NCI-H524 treated with DMSO at 0.1 percent for 48 hours (cell line): Measurements from ENCODE around the gene PDCD1LG2.
"Not testable (repeated sequence)": the region's sequence is repeated elsewhere in the genome, so short reads cannot be mapped to it uniquely, and the experiment has no call there.

ENCODE experiments used
- DNase-seq: peaks from one replicate; lab custom pipeline; 2025; lab: John Stamatoyannopoulos, UW

PDCD1LG2 gene

DNA sequence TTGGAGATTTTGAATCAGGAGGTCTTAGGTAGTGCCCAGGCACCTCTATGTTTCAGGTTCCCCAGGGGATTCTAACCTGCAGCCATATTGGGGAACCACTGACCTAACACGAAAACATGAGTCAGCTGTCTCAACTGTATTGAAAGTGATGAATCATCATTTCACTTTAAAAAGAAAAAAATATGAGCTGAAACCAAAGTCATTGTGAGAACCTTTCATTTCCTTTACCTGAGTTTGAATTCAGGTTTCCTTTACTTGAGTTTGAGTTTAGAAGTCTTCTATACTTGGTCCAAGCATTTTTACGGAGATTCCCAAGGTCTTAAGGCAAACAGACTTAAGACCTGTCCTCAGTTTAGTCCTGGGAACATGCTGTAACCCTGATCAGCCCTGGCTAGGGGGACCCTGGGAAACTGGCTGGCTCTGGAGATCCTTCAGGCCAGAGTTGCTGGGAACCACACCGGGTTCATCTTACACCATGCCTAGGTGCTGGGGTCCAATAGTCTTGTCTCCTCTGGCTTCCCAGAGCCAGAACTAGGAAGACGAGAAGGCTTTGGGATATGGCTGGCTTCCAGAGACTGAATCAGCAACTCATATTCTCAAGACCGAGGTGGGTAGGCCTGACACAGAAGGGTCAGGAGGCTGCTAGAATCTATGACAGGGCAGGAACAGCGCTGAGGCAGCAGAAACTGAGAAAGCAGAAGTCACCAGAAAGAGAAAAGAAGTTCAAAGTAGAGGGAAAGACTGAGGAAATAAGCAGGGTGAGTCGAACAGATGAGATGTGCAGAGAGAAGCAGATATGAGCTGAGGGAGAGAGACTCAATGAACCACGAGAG, 16.4 kb upstream of the PDCD1LG2 start:
- no peak for DNase-seq

DNA sequence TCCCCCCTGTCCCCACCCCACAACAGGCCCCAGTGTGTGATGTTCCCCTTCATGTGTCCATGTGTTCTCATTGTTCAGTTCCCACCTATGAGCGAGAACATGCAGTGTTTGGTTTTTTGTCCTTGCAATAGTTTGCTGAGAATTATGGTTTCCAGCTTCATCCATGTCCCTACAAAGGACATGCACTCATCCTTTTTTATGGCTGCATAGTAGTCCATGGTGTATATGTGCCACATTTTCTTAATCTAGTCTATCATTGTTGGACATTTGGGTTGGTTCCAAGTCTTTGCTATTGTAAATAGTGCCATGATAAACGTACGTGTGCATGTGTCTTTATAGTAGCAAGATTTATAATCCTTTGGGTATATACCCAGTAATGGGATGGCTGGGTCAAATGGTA, 15.6 kb upstream of the PDCD1LG2 start:
- not testable (repeated sequence) for DNase-seq

DNA sequence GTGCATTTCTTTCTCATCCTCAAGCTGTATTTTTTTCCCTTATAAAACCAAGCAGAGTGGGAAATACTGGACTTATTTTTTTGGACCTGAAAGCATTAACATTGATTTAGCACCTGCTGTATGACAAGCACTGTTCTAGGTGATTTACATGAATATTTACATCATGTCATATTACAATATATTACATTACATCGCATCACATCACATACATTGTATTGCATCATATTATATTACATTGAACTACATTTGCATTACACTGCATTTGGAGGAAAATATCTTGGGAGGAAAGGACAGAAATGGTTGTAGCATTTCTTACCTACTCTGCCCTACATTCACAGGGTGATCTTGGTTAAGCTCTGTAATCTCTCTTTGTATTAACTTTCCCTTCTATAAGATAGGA, 11.2 kb upstream of the PDCD1LG2 start:
- DNase-seq, result no peak

DNA sequence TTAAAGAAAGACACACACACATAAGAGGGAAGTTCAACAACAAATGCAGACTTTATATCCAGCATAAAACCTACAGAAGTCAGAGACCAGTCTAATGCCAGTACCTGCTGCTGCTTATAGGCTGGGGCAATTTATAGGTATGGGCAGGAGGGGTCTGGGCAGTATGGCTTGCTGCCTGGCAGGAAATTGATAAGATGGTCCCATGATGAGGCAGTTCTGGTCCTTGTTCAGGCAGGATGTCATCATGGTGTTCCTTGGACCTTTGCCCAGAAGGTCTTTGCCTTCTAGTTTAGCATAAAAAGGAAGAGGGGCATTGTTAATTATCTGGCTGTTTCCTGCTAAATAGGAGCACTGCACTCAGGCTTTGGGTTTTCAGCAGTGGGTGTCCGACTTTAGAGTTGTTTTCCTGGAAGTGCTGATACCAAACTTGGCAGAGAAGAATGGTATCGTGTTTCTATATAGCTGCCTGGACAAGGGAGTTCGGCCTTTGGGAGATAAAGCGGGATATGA, 10.4 kb upstream of the PDCD1LG2 start:
- DNase-seq, result no peak

DNA sequence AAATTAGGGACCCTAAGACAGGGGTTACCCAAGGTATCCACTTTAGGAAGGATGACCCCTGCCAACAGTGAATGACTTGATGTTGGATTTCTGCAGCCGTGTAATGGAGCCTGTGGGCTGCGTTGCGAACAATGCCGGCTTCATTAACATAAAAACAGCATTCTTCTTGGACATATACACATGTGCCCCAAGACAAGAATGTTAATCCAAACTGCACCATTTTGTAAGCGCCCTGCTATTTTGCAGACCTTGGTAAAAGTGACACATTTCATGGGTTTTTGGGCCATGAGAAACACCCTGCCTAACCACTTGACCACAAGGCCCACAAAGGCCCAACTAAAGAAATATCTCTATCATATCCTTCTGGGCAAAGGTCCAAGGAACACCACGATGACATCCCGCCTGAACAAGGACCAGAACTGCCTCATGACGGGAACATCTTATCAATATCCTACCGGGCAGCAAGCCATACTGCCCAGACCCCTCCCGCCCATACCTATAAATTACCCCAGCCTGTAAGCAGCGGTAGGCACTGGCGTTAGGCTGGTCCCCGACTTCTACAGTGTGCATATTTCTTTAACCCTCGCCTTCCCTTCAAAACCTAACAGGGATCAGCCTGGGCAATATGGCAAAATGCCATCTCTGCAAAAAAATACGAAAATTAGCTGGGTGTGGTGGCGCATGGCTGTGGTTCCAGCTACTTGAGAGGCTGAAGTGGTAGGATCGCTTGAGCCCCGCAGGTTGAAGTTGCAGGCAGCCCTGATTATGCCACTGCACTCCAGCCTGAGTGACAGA, 9.7 kb upstream of the PDCD1LG2 start:
- no peak for DNase-seq

DNA sequence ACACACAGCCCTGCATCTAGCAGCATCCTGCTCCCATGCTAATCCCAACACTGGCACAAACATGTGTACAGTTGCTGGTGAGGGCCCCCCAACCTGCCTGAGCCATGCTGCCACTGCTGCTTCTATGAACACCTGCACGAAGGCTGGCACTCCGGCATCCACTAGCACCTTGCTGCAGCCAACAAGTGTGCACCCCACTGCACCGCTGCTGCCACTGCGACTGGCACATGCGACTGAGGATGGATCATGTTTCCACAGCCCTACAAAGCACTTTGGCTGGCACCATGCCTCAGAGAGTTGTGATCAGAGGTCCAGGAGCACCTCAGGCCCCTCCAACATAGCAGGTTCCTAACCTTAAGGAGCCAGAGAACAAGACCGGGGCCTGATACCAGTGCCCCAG, 7.8 kb upstream of the PDCD1LG2 start:
- no peak for DNase-seq

DNA sequence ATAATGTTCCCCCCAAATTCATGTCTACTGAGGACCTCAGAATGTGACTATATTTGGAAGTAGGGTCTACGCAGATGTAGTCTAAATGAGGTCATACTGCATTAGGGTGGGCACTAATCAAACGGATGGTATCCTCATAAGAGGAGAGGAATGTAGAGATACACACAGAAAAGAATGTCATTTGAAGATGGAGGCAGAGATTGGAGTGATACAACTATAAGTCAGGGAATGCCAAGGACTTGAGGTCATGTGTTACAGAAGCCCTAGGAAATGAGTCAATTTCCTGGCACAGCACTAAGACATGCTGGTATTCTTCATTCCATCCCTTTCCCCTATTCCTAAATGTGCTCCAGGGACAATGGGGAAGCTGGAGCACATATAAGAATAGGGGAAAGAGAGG, 758 bp upstream of the PDCD1LG2 start:
- DNase-seq, result no peak

DNA sequence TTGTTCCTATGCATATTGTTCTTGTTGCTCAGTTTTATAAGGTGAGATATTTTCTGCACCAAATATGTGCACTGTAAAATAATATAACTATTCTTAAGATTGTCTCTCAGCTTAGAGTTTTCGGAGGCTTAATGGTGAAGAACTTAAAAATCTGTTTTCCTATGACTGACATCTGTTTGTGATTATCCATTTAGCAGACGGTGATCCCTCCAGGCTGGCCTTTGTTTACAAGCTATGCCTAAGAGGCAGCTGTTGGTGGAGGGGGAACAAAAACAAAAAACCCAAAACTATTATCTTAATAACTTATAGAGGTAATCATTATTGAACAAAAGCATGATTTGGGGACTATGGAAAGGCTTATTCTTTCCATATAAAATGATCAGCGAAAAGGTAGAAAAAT, 658 bp downstream of the PDCD1LG2 start:
- peak; percentile 9 for DNase-seq

DNA sequence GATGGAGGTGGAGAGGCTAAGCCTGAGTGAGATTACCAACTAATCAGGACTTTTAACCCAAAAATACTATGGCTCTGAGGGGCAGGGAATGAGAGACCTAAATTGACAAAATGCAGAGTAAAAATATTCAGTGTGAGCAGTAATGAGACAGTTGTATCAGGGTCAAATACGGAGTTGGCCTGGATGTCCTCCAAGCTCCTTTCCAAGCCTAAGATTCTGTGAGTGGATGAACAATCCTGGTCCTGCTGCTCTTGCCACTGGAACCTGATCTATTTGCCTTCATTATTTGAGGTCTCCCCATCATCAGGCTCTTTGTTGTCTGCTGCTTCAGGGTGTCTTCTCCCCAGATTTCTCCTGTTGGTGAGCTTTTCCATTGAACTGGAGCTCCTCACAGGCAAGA, 1.1 kb downstream of the PDCD1LG2 start:
- DNase-seq, result no peak

DNA sequence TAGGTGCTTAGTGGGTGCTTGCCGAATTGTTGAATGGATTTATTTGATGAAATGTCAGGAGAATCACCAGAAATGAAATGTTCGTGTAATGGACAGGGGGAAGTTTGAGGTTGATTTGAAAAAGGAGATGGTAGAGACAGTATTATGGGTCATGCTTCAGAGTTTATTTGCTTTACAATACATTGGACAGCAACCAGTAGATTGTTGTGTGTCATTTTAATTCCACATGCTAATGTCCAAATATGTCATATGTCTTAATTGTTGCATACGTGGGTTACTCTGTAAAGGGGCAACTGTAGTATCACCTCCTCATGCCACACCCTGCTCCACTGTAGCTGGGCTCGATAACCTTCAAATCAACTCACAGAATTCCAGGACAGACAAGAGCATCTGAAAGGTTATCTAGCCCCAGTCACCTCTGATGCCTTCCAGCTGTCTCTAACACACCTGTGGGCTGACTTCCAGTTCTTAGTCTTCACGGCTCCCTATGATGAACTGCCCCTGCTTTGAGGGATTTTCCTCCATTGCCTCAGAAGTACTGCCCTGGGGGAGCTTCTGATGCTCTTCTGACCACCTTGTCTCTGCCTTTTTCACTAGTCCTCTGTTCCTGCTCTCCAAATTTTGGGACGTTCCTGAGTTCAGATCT, 1.7 kb downstream of the PDCD1LG2 start:
- DNase-seq, result no peak

DNA sequence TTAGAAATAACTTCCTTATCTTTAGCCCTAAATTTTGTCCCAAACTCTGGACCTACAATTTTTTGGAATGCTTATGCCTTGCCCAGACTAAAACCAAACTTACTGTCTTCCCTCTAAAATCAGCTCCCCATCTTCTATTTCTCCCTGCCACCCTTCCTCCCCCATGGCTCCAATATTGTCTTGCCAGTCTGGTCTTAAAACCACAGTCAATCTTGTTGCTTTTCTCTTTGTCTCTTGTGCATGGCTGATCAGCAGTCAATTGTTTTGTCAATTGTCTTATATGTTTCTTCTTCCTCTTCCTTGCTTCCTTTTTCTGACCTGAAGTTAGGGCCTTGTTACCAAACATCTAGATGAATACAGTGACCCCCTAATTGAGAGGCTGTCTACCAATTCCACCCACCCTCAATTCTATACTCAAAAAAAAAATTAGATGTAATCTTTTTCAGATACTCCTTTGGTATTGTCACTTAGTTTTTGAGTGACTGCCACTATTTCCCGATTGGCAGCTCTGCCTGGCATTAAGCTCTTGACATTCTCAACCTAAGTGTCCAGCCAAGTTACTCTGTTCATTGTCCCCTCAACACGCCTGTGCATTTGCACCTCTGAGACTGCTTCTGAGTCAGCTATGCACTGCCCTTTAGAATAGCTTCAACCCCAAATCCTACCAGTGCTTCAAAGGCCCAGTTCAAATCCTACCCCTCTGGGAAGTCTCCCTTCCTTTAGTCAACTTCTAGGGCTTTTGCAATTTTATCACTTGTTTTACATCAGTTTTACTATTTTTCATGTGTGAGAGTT, 2.5 kb downstream of the PDCD1LG2 start:
- DNase-seq, result no peak

DNA sequence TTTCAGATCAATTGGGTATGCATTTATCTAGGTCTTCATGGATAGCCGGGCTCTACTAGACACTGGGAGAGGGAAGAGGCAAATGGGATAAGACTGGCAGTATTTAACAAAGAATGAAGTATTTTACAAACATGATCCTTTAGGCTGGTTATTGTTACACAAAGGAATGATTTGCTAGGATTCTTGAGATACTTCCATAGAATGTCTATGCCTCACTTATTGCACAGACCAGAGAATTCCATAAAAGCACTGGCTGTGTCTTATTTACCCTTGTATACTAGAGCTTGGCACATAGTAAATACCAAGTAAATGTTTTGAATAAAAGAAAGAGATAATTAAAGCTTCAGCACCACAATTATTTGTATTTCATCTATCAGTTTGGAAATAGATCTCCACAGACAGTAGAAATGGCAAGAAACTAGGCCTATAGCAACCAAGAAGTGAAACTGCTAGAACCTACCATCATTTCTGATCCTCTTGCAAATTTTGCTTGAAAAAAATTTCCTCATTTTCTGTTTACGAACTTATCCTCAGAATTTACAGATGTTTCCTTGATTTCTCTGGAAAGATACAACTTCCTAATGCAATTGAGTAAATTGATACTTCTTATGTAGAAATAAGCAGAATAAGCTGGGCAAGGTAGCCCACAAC, 3.8 kb downstream of the PDCD1LG2 start:
- no peak for DNase-seq

DNA sequence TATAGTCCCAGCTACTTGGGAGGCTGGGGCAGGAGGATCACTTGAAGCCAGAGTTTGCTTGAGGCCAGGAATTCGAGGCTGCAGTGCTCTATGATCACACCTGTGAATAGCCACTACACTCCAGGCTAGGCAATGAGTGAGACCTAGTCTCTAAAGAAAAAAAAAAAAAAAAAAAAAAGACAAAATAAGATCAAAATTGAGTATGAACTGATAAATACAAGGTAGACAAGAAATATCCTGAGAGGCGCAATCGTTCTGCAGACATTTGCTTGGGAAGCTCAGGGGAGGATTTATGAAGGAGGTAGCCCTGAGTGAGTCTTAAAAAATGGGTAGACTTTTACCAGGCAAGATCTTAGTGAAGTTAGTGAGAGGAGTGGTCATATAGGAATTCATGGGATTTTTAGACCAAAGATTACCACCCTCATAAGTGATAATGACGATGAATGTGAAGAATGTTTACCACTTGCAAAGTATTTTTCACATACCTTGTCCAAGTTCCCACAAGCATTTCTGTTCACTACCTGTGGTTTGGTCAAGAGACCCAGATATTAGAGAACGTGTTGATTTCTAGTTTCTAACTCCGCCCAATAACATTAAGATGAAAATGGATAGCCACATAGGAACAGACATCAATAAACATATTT, 4.4 kb downstream of the PDCD1LG2 start:
- no peak for DNase-seq

DNA sequence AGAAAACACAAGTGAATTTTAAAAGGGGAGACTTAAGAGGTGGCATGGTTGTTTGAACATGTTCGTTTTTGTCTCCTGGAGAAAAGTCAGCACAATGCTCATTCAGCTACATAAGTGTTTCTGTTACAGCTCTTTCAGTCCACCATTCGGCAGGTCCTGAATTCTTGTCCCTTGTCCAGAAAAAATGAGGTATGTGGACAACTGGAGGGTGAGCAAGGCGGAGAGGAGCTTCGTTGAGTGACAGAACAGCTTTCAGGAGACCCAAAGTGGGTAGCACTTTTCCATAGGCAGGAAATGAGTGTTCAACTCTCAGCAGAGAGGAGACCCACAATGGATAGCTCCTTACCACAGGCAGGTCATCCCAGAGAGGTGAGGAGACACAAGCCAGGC, 4.9 kb downstream of the PDCD1LG2 start:
- DNase-seq, result no peak

DNA sequence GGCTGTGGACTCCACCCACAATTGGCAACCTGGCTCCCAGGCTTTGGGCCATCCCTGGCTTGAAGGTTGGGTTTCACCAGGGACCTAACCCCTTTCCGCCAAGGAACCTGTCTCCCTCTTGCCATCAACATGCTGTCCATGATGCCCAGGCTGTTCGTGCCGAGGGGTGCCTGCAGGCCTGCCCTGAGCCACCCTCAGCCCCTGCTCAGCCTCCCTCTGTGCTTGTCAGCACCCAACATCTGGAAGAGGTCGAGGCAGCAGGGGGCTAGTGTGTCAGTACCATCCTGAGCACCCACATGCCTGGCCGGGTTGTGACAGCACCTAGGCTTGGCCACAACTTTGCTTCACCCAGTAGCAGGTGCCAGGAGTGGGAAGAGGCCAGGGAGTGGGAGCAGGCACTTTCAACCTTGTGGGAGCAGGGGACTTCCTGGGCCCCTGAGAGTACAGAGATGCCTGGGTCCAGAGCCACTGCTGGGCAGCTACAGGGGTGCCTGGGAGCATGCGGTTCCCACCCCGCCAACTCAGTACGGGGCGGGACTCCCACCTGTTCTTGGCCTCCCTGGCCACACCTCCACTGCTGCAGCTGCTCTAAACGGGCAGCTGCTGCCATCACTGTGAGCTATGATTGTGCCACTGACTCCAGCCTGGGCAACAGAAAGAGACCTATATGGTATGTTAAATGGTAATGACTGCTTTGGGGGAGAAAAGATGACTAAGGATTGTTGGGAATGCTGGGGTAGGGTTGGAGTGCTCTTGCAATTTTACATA, 6.3 kb downstream of the PDCD1LG2 start:
- DNase-seq, result no peak

DNA sequence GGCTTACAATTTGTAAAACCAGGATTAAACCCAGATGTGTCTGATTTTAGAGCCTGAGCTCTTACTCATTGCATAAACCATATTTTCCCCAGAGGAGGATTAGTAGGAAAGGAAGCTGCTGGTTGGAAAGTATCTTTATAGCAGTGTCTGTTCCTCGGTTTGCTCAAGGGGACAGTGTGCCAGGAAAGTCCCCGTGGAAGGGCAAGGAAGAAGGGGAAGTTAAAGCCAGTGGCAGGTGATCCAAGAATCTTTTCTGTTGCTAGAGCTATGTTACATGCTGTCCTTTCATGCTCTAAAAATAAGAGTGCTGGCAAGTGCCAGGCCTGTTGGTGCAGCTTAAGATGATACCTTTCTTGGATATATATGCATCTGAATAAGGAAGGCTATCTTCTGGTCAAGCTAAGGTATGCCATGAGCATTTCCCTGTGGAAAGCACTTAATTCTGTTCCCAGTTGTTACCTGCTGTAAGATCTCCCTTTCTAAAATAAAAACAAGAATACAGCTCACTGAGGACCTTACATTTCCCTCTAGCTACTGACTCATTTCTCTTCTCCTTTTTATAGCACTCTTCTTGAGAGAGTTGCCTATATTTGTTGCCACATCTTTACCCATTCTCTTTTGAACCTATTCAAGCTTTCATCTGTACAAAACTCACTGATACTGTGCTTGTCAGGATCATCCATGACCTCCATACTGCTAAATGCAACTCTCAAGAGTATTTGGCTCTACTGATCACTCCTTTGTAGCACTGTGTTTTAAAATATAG, 8.0 kb downstream of the PDCD1LG2 start:
- DNase-seq, result no peak

DNA sequence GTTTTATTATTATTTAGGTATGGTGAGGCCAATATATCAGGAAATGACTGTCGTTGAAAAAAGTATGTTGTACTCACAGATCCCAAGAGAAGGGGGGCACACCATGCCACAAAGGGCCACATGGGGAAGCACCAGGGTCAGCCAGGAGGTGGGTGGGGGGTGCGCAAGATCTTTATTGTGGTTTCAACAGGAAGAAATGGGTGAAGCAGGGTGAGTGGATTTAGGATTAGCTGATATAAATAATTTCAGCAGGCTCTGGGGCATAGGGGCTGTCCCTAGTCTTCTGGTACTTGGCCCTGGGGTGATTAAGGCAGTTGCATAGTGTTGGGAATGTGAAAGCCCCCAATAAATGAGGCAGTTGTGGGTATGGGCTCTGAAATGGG, 8.6 kb downstream of the PDCD1LG2 start:
- DNase-seq, result no peak

DNA sequence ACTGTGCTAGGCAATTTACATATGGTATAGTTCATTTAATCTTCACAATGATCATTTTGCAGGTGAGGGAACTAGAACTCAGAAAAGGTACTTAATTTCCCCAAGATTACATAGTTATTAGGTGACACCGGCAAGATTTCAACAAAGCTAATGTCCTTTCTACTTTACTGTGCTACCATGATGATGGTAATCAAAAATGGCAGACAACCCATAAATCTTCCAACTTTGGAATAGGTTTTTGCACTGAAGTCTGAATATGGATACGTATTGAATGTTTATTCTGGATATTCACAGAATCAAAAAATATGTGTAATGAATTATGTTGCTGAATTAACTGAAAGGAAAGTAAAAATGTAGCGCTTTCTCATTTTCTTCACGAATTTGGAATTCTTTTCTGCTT, 13.8 kb downstream of the PDCD1LG2 start:
- DNase-seq, result no peak

DNA sequence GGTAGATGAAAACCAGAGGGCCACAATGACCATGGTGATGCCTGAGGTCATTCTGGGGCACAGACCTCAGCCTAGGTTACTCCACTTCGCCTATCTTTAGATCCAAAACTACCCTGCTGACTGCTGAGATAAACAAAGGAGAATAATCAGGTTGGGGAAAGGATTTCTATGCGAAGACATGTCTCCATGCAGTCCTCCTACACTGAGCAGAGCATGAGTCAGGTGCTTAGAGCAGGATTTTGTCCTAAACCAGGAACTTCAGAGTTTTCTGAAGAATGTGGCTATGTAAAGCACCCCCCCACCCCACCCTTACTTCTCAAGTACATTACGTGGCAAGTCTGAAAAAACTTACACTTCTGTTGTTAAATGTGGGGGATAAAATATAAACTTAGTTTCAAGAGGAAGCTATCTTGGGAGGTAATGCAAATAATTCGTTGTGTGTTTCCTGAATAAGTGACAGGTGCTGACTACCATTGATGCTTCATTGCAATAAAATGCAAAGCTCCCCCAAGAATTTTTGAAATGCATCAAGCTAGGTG, 19.4 kb downstream of the PDCD1LG2 start:
- no peak for DNase-seq
